ENCODE measurements around the gene ATR.

Gene ATR

DNA sequence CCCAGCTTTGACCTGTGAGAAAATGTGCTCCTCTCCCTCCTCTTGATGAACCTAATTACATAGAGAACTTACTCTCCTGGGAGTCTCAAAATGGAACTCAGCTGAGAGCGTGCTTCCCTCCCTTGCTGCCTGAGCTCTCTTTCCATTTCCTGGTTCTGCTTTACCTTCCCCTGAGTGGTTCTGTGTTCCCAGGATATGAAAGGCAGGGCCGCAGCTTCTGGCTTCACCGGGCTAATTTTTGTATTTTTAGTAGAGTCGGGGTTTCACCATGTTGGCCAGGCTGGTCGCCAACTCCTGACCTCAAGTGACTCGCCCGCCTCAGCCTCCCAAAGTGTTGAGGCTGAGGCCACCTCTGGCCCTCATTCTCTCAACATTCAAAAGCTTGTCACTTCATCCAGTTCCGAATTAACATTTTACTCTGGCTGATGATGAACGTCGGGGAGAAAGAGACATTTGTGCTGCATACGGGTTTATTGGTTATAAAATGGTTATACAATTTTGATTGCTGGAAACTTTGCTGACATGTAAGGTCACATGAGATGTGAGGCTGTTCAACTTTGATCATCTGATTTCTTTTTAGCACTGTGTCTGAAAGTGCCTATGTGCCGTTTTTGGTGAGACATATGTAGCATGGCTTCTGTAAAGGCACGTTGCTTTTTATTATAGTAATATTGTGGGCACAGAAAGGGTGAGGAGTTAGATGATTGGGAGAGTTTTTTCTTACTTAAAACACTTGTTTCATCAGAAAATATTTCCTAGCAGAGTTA, 24.3 kb upstream of the ATR start:
- no peak for TF ChIP-seq GATA3 (IDR thresholded peaks at IDR 0.05; ENCODE audit: low read depth, low read length)

DNA sequence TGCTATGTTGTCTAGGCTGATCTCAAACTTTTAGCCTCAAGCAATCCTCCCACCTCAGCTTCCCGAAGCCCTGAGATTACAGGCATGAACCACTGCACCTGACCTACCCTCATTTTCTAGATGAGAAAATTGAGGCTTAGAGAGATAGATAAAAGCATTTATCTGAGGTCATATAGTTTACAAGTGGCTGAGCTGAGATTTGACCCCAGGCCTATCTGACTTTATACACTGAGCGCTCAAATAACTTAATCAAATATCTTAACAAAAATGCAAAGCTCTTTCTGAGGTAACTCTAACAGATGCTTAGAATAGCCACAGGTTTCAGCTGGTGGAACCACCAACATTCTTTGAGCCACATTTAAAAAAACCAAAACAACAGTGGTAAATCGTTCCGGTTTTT, 23.2 kb upstream of the ATR start:
- no peak for TF ChIP-seq GATA2 (IDR thresholded peaks at IDR 0.05; ENCODE audit: low read depth, low read length)
- no peak for TF ChIP-seq GATA3 (IDR thresholded peaks at IDR 0.05; ENCODE audit: low read depth, low read length)

GRCh38 chr3:142597906-142598305, 19.4 kb upstream of the ATR start:
- TF ChIP-seq GATA2 (IDR thresholded peaks at IDR 0.05; ENCODE audit: low read depth, low read length) (no peak), GATA3 (IDR thresholded peaks at IDR 0.05; ENCODE audit: low read depth, low read length) (no peak)

DNA sequence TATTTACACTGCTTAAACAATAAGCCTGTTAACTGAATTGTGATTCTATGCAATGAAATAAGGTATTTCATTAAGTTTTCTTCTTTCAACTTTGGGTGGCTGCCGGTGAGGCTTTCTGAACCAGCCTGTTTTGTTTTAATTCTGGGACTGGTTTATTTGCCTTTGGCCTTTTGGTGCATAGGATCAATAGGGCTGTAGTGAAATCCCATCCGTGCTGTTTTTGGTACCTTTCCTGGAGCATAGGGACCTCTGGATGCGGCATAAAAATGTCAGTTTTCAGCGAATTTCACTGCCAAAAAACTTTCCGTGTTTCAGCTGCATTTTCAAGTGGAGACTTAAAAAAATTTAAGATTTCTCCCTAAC, 18.2 kb upstream of the ATR start:
- TF ChIP-seq GATA3 (IDR thresholded peaks at IDR 0.05; ENCODE audit: low read depth, low read length) (no peak), GATA2 (IDR thresholded peaks at IDR 0.05; ENCODE audit: low read depth, low read length) (no peak)

DNA sequence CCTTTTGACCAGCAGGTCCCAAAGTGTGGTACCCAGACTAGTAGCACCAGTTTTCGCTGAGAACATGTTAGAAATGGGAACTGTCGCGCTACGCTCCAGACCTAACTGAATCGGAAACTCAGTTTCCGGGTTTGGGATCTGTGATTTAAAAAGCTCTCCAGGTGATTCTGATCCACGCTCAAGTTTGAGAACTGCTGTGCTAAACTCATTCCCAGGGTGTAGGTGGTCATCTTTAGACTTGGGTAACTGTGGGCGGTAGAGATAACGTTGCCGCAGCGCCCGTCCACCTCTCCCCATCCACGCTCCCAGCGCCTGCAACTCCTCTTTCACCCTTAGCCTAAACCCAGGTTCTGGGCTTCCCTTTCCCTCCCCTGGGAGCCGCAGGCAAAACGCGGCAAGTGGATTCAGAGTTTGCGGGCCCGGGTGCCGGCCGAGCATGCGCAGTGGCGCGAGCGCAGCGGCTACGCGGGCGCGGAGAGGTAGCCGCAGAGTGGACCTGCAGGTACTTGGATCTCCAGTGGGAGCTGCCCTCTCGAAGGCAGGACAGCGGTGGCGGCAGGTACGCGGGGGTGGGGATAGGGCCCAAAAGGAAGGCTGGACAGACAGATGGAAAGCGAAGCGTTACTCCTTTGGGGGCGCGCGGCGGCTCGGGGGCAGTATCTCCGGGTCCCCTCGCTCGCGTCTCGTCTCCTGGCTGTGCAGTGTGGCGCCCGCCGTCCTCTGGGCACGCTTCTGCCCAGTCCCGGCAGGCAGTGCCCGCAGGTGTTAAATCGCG, 17.6 kb upstream of the ATR start, which contains the start of gene PLS1:
TSS of gene PLS1 (plus strand) at position 443 of the 775 bp plus-strand sequence. CDS start 67,845 bp downstream, outside the sequence.
- no peak for TF ChIP-seq GATA3 (IDR thresholded peaks at IDR 0.05; ENCODE audit: low read depth, low read length)
- peak; percentile 30; the same call in 1 of the 2 replicates for TF ChIP-seq GATA2 (IDR thresholded peaks at IDR 0.05; ENCODE audit: low read depth, low read length)

DNA sequence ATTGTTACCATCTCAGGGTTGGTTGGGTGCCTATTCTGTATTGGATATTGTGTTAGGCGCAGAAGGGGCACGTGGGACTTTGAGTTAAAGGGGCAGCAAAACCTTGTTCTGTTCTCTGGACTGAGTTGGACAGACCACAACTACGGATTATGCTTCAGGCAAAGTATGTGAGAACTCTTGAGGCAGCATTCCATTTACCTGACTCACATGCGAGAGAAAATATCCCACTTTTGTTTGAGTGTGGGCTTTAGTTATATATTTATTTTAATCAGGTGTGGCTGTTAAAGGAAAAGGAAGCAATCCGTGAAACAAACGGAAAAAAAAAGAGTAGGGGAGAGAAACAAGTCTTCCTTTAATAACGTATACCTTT, 17.0 kb upstream of the ATR start:
- TF ChIP-seq GATA2 (IDR thresholded peaks at IDR 0.05; ENCODE audit: low read depth, low read length) (no peak), GATA3 (IDR thresholded peaks at IDR 0.05; ENCODE audit: low read depth, low read length) (no peak)

DNA sequence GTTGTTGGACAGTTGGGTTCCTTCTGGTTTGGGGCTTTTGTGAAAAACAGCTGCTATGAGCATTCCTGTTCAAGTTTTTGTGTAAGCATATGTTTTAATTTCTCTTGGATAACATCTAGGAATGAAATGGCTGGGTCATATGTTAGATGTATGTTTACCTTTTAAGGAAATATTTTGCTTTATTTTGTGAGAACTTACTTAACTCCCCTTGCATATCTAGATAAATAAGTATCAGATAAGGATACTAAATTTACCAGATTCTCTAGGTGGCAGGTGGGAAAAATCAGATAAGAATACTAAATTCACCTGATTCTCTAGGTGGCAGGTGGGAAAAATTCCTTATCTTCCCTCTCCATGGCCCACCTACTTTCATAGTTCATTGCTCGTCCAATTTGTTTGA, 16.6 kb upstream of the ATR start:
- TF ChIP-seq GATA2 (IDR thresholded peaks at IDR 0.05; ENCODE audit: low read depth, low read length) = no peak
- no peak for TF ChIP-seq GATA3 (IDR thresholded peaks at IDR 0.05; ENCODE audit: low read depth, low read length)

DNA sequence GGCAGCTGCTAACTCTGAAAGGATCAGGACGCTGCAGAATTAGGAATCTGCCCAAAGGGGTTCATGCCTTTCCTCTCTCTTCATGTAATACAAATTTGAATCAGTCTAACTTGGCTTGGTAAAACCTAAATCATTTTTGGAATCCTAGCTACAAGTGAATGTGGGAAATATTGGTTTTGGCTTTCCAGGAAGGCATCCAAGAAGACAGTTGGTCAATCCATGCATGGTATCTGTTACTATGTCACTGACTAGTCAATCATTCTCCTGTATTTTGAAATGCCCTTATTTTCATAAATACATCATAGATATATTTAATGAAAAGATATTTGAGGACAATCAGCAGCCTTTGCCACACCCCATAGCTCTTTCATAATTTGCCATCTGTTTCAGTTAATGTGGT, 10.2 kb upstream of the ATR start:
- TF ChIP-seq GATA3 (IDR thresholded peaks at IDR 0.05; ENCODE audit: low read depth, low read length) = no peak
- no peak for TF ChIP-seq GATA2 (IDR thresholded peaks at IDR 0.05; ENCODE audit: low read depth, low read length)

- TF ChIP-seq GATA2 (IDR thresholded peaks at IDR 0.05; ENCODE audit: low read depth, low read length) (no peak), GATA3 (IDR thresholded peaks at IDR 0.05; ENCODE audit: low read depth, low read length) (no peak)
Observed at GRCh38 chr3:142586803-142587406, 8.4 kb upstream of the ATR start.

DNA sequence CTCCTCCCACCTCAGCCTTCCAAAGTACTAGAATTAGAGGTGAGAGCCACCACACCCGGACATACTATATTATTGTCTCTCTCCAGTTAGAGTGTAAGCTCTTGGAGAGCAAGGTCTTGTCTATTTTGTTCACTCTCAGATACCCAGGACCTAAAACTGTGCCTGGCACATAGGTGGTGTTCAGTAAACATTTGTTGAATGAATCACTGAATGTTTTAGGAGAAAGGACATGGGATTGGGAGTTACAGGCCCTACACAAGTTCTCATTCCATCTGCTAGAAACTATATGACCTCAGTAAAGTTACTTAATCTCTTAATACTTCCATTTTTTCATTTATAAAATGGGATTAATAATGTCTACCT, 1.5 kb upstream of the ATR start:
- no peak for TF ChIP-seq GATA2 (IDR thresholded peaks at IDR 0.05; ENCODE audit: low read depth, low read length)
- no peak for TF ChIP-seq GATA3 (IDR thresholded peaks at IDR 0.05; ENCODE audit: low read depth, low read length)

- TF ChIP-seq GATA3 (IDR thresholded peaks at IDR 0.05; ENCODE audit: low read depth, low read length) (no peak), GATA2 (IDR thresholded peaks at IDR 0.05; ENCODE audit: low read depth, low read length) (no peak)
Observed at GRCh38 chr3:142577696-142578328, 721 bp downstream of the ATR start.

DNA sequence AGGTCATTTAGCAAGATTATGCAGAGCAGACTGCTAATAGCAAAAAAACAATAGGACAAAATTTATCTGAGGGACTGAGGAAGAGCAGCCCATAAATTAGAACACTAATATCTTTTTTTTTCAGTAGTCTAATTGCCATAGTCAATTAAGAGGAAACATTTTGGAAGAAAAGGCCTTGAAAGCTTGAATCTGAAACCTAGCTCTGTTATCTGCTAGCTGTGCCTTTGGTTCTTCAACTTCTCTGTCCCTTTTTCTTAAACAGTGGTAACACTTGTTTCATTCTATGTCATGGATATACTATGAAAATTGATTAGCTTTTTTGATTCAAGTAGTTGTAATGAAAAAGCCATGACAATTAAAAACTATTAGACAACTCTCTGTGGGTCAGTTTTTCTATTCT, 1.7 kb downstream of the ATR start:
- TF ChIP-seq GATA2 (IDR thresholded peaks at IDR 0.05; ENCODE audit: low read depth, low read length) = no peak
- no peak for TF ChIP-seq GATA3 (IDR thresholded peaks at IDR 0.05; ENCODE audit: low read depth, low read length)

DNA sequence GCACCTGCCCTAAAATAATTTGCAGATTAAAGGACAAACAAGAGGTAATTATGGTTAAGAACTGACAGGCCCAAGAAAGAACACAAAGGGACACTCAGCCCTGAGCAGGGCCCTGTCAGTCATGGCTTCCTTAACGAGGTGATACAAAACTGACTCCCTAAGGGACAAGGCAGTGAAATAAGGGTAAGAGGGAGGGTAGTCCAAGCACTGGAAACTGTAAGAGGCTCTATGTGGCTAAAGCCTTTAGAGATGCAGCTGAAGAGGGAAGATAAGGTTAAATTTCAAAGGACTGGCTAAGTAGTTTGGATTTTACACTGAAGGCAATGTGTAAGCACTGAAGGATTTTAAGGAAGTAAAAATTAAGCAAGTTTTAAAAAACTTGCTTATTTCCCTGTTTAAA, 3.9 kb downstream of the ATR start:
- TF ChIP-seq GATA3 (IDR thresholded peaks at IDR 0.05; ENCODE audit: low read depth, low read length) = no peak
- TF ChIP-seq GATA2 (IDR thresholded peaks at IDR 0.05; ENCODE audit: low read depth, low read length) = no peak

- TF ChIP-seq GATA3 (IDR thresholded peaks at IDR 0.05; ENCODE audit: low read depth, low read length) (no peak), GATA2 (IDR thresholded peaks at IDR 0.05; ENCODE audit: low read depth, low read length) (no peak)
Observed at GRCh38 chr3:142568393-142569017, 10.0 kb downstream of the ATR start.
